ENCODE data around the gene GALNT13. TPM values are rescaled to one million over a fixed set of nuclear protein-coding genes. Genes with fewer than 3 reads are reported as not detected.

Gene GALNT13
- polyA plus RNA-seq, 1 donor from 2014 or later: not detected

DNA sequence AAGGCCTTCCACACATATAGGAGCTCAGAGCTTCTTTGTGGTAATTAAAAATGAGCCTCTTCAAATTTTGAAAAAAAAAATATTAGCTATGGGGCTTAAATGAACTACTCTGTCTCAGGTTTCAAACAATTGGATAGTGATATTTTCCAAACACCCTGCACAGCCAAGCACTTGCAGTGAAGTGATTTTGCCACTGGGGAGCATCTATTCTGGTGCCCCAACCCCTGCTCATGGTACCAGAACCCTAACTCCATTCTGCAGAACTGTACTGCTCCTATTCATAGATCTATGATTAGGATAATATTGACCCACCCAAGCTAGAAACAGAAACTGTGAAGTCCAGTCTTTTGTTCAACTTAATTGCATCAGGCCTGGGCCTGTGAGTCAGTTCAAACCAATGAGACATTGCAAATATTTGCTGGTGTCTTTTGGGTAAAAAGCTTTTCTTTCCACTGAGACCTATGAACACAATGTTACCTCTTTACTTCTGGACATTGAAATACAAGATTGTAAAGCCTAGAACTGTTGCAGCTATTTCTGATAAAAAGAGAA lies 324.0 kb downstream of the GALNT13 start:
- no peaks in the 10 kb centered on the region for H3K4me1 Mint-ChIP-seq
- H3K36me3 Mint-ChIP-seq: no peaks in the 10 kb centered on the region
- H3K27me3 Mint-ChIP-seq: no peaks in the 10 kb centered on the region
- H3K4me3 Mint-ChIP-seq: no peak overlapping the region
- H3K9me3 Mint-ChIP-seq: peaks cover 0 to 3% (median 1%) of the 10 kb centered on the region in 3 donors
- H3K27ac Mint-ChIP-seq: no peak overlapping the region

DNA sequence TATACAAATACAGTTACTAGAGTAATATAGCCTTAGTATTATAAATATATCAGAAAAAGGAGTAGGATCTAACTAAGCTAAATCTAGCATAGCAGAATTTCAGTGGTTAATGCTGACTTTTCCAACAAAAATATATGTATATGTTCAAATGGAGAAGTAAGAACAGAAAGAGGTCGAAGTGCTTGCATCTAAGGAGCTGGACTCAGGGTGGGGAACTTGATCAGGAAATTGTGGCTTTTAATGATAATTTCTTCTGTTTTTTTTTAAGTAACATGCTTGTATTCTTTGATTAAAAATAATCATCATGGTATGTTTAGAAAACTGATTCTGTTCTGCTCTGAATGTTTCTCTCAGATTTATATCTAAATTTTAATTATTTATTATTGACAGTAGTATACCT lies 327.1 kb downstream of the GALNT13 start:
- Mint-ChIP-seq H3K27me3 (no peaks in the 10 kb centered on the region), H3K27ac (no peak overlapping the region), H3K4me1 (no peaks in the 10 kb centered on the region), H3K9me3 (peaks cover 0 to 3% (median 1%) of the 10 kb centered on the region in 3 donors), H3K36me3 (no peaks in the 10 kb centered on the region), H3K4me3 (no peak overlapping the region)

DNA sequence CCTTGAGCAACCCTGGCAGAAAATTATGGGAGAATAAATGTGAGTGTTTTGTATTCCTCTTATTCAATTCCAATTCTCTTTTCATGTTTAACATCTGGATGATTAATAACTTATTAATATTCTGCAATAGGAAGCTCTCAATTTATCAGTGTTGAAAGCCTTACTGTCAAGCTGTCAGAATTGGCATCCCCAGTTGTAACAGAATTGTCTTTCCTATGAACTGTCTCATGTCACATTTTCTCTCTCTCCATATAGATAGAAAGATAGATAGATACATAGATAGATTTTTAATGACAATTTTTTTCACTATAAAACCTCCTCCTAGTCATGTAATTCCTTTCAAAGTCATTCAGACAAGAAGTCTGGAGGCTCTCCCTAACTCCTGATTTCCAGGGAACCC lies 331.5 kb downstream of the GALNT13 start:
- Mint-ChIP-seq H3K27me3 (no peaks in the 10 kb centered on the region), H3K4me1 (no peaks in the 10 kb centered on the region), H3K4me3 (no peak overlapping the region), H3K36me3 (no peaks in the 10 kb centered on the region), H3K27ac (no peak overlapping the region), H3K9me3 (peaks cover 0 to 2% (median 0%) of the 10 kb centered on the region in 3 donors)

DNA sequence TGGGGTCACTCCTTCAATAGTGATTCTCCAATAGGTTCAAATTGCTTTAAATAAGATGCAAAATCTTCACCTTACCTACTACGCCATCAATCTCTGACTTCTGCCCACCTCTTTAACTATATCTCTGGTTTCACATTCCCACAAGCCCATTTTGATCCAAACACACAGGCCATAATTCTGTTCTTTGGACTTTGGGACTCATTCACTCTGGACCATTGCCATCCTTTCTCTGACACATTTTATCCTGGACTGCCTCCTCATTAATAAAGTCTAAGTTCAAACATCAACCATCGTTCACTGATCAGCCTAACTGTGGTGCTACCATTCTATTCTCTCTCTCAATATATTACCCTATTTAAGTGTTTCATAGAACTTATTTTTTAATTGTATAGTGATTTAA lies 332.2 kb downstream of the GALNT13 start:
- H3K9me3 Mint-ChIP-seq: peaks cover 0 to 2% (median 0%) of the 10 kb centered on the region in 3 donors
- no peaks in the 10 kb centered on the region for H3K27me3 Mint-ChIP-seq
- H3K36me3 Mint-ChIP-seq: no peaks in the 10 kb centered on the region
- H3K4me1 Mint-ChIP-seq: no peaks in the 10 kb centered on the region
- no peak overlapping the region for H3K4me3 Mint-ChIP-seq
- no peak overlapping the region for H3K27ac Mint-ChIP-seq

DNA sequence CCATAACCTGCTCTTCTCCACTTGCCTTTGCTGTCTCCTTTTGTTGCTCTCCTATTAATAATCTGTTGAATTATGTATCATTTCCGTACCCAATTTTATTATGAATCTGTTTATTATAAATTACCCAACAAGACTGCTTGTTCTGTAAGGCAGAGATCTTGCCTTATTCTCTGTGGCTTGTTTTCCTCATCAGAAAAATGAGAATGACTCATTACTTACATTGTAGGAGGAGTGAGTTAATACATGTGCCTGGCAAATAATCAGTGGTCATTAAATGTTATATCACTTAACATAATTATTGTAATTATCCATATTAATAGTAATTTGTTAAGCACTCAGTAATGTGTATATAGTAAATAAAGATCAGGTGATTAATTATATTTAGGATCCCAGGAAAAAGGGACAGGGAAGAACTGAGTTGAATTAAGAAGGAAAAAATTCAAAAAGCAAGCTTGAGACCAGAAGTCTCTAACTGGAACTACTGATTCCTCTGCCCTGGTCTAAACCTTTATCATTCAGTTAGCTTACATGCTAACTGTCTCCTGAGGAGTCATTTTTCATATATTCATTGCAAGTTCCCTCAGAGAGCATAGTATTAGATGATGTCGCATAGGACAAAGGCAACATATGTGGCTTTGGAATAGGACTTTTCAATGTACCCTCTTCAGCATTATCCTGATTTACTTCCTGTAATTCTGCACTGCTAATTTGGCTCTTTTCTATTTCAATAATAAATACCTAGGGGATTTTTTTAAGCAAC lies 335.7 kb downstream of the GALNT13 start:
- no peaks in the 10 kb centered on the region for H3K36me3 Mint-ChIP-seq
- no peaks in the 10 kb centered on the region for H3K4me1 Mint-ChIP-seq
- H3K9me3 Mint-ChIP-seq: peaks cover under 1 to 5% (median 5%) of the 10 kb centered on the region in 3 donors
- H3K27ac Mint-ChIP-seq: no peak overlapping the region
- no peak overlapping the region for H3K4me3 Mint-ChIP-seq
- no peaks in the 10 kb centered on the region for H3K27me3 Mint-ChIP-seq

DNA sequence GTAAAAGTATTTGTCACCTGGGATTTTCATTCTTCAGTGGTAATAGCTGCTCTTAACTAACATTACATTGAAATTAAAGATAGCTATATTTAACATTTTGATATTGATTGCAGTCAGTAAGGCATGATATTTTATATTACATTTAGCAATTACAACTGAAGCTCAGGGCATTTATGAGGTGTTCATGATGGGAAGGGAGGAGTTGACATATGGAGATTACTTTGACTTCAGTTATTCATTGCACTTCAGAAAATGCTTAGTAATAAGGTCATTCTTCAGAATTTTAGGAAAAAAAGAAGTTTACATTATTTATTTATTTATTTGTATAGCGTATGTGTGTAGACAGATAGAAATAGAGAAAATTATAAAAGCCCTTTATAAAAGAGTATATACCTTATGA lies 352.0 kb downstream of the GALNT13 start:
- H3K27me3 Mint-ChIP-seq: no peaks in the 10 kb centered on the region
- H3K9me3 Mint-ChIP-seq: peaks cover 0 to under 1% (median 0%) of the 10 kb centered on the region in 3 donors
- H3K36me3 Mint-ChIP-seq: no peaks in the 10 kb centered on the region
- H3K4me3 Mint-ChIP-seq: no peak overlapping the region
- H3K27ac Mint-ChIP-seq: no peak overlapping the region
- no peaks in the 10 kb centered on the region for H3K4me1 Mint-ChIP-seq

DNA sequence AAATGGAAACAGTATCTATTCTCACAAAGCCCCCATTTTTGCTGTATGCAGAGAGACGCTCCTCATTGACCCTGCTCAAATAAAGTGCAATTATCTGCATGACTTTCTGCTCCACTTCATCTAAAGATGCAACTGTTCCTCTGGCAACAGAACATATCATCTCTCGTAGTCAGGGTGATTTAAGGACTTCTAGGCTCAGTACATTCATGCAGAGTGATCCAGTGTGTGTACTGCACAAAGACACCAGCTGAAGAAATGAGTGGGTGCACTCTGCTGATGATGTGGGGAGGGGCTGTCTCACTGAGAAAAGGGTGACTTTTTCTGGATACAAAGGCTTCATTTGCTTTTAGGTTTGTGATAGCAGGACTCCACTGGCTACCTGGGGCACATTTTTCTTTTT lies 355.2 kb downstream of the GALNT13 start:
- Mint-ChIP-seq H3K27me3 (no peaks in the 10 kb centered on the region), H3K36me3 (no peaks in the 10 kb centered on the region), H3K4me3 (no peak overlapping the region), H3K4me1 (no peaks in the 10 kb centered on the region), H3K9me3 (peaks cover 0 to 5% (median 0%) of the 10 kb centered on the region in 3 donors), H3K27ac (no peak overlapping the region)

DNA sequence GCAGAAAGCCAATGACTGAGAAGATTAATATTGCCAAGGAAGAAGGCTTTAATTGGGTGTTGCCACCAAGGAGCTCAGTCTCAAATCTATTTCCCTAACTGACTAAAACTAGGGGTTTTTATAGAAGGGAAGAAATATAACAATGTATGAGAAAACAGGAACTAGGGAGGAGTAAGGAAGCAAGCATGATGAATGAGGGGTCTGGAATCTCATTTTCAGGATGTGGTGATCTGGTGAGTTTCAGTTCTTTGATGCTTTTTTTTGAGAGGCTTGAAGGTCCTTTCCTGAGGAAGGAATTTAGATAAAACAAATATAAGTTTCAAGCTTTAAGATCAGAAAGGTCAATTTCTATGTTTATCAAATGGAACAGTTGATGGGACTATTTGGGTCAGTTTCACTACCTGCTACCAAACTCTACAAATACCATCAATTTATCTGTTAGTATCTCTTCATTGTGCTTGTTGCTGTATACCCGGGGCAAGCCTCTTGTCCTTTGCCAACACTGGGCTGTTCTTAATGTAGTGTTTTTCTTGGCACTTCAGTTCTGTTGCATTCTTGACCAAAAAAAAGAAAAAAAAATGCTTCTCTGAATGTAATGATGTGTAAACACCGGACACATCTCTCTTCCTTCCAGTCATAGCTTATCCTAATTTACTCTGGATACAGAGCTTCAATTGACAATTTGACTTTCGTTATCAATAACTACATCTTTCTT lies 357.0 kb downstream of the GALNT13 start:
- Mint-ChIP-seq H3K4me1 (no peaks in the 10 kb centered on the region), H3K27me3 (no peaks in the 10 kb centered on the region), H3K9me3 (peaks cover 0 to 9% (median 0%) of the 10 kb centered on the region in 3 donors), H3K36me3 (no peaks in the 10 kb centered on the region), H3K4me3 (no peak overlapping the region), H3K27ac (no peak overlapping the region)

DNA sequence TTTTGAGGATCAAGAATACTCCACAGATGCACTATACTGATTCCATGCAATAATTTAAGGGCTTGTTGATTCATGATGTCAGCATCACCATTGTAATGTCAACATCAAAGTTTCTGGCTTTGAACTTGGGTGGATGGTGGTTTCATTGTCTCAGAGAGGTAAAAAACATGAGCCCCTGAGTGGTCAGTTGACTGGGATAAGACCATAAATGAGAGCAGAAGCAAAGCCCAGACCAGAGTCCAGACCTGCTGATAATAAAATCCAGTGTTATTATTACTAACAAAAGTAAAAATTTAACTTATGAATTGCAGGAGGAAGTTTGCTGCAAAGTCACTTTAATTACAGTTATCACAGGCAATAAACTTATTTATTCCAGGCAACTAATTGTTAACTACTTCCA lies 358.2 kb downstream of the GALNT13 start:
- no peaks in the 10 kb centered on the region for H3K4me1 Mint-ChIP-seq
- H3K36me3 Mint-ChIP-seq: no peaks in the 10 kb centered on the region
- H3K27me3 Mint-ChIP-seq: no peaks in the 10 kb centered on the region
- H3K4me3 Mint-ChIP-seq: no peak overlapping the region
- peaks cover 0 to 9% (median 1%) of the 10 kb centered on the region in 3 donors for H3K9me3 Mint-ChIP-seq
- no peak overlapping the region for H3K27ac Mint-ChIP-seq

DNA sequence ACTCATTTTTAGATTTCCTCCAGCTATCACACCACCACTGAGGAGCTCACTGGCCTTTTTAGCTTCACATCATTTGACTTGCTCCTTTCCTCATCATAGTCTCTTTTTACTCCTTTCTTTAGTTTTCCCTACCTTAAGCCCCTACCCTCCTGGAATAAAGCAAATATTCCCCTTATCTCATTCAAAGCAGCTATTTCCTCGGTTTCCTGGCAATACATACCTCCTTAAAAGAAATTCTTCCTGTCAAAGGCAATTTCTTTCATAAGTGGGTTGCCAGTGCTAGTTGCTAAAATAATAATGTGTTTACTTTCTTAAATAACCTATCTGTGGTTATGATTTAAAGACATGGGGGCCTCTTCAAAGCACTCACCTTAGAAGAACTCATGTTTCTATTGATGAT lies 359.3 kb downstream of the GALNT13 start:
- no peaks in the 10 kb centered on the region for H3K36me3 Mint-ChIP-seq
- no peak overlapping the region for H3K4me3 Mint-ChIP-seq
- H3K27ac Mint-ChIP-seq: no peak overlapping the region
- no peaks in the 10 kb centered on the region for H3K4me1 Mint-ChIP-seq
- no peaks in the 10 kb centered on the region for H3K27me3 Mint-ChIP-seq
- H3K9me3 Mint-ChIP-seq: peaks cover 0 to 9% (median 3%) of the 10 kb centered on the region in 3 donors

DNA sequence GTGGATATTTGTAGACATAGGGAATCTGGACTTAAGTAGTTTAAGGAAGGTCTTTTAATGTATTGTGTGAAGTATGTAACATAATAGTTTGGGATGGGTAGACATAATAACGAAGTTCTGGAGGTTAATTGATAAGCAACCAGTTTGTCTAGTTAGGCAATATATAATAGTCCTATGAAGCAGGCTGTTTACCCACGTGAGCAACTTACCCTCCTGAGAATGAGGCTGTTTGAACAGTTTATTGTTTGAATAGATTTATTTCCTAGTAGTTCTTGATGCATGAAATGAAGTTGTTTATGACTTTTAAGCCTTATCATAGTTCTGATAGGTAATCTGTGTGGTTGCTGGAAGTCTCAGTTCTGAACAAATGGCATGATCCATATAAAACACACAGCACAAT lies 361.5 kb downstream of the GALNT13 start:
- no peaks in the 10 kb centered on the region for H3K27me3 Mint-ChIP-seq
- no peak overlapping the region for H3K27ac Mint-ChIP-seq
- H3K4me3 Mint-ChIP-seq: no peak overlapping the region
- H3K9me3 Mint-ChIP-seq: peaks cover 0 to 9% (median 3%) of the 10 kb centered on the region in 3 donors
- no peaks in the 10 kb centered on the region for H3K4me1 Mint-ChIP-seq
- H3K36me3 Mint-ChIP-seq: no peaks in the 10 kb centered on the region

DNA sequence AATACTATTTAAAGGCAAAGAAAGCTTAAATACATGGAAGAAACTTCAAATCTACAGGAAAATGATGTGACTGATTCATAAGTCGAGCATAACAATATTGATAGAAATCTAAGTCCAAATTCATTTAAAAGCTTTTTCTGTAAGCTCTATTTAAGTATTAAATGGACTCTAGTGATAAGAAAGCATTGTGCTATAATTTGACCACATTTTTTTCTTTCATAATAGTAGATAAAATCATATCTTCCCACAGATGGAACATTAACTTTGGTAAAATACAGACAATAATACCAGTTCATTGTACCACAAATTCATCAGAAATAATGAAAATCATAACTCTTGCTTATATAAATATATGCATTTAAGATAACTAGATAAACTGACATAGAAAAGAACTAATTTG lies 366.5 kb downstream of the GALNT13 start:
- no peak overlapping the region for H3K4me3 Mint-ChIP-seq
- no peaks in the 10 kb centered on the region for H3K36me3 Mint-ChIP-seq
- peaks cover 2 to 3% (median 3%) of the 10 kb centered on the region in 3 donors for H3K9me3 Mint-ChIP-seq
- no peaks in the 10 kb centered on the region for H3K27me3 Mint-ChIP-seq
- H3K27ac Mint-ChIP-seq: no peak overlapping the region
- no peaks in the 10 kb centered on the region for H3K4me1 Mint-ChIP-seq

DNA sequence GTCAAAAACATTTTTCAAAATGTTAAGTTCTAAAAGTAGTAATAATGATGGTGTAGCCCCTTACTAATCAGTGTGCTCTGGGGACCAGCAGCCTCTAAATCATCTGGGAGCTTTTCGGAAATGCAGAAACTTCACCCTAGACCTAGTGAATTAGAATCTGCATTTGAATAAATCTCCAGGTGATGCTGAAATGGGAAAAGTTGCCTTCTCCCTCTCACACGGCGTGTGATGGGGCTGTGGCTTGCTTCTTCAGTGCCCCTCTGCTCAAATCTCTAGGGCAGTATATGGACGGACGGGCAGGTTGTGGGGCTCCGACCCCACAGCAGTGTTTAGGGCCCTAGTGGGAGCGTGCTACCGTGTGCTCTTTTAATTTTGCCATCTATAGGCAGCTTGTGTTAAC lies 368.6 kb downstream of the GALNT13 start:
- no peak overlapping the region for H3K27ac Mint-ChIP-seq
- H3K36me3 Mint-ChIP-seq: no peaks in the 10 kb centered on the region
- H3K4me3 Mint-ChIP-seq: no peak overlapping the region
- H3K9me3 Mint-ChIP-seq: peaks cover 0 to 2% (median 0%) of the 10 kb centered on the region in 3 donors
- H3K27me3 Mint-ChIP-seq: no peaks in the 10 kb centered on the region
- H3K4me1 Mint-ChIP-seq: no peaks in the 10 kb centered on the region

DNA sequence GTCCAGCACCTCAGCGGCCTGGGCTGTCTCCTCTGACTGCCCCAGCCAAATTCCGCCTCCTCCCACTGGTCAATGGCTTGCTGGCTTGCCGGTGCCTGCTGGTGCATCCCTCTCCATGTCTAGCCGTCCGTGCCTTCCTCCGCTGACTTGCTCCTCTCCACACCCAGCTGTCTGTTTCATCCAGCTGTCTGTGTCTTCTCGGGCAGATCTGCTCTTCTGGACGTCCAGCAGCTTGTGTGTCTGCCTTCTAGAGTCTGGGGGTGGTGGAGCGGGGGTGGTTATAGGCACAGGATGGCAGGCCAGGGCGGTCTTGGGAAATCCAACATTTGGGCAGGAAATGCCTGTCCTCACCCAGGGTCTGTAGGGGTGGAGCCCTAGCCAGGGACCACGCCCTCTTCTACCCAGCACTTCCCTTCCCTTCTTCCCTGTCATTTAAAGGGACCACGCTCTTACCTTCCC lies 369.2 kb downstream of the GALNT13 start:
- Mint-ChIP-seq H3K27ac (no peak overlapping the region), H3K4me1 (no peaks in the 10 kb centered on the region), H3K36me3 (no peaks in the 10 kb centered on the region), H3K9me3 (peaks cover 0 to 2% (median 0%) of the 10 kb centered on the region in 3 donors), H3K27me3 (no peaks in the 10 kb centered on the region), H3K4me3 (no peak overlapping the region)

DNA sequence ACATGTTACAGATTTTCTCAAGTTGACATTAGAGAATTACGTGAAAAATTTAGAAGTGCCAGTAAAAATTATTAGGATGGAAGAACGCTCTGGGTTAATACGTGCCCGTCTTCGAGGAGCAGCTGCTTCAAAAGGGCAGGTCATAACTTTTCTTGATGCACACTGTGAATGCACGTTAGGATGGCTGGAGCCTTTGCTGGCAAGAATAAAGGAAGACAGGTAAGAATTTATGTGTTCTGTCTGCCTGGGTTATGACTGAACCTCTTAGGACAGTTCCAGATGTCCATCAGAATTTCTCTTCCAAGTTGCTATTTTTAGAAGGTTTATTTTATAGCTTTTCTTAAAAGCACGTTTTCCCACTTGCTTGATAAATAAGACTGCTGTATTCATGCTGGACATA lies 371.0 kb downstream of the GALNT13 start:
- Mint-ChIP-seq H3K36me3 (no peaks in the 10 kb centered on the region), H3K4me1 (no peaks in the 10 kb centered on the region), H3K27me3 (no peaks in the 10 kb centered on the region), H3K9me3 (peaks cover 0 to 2% (median 0%) of the 10 kb centered on the region in 3 donors), H3K27ac (no peak overlapping the region), H3K4me3 (no peak overlapping the region)
